Upper lobe of left lung (tissue), 4 donors: ENCODE data around the gene CXCR4.

Experiments used
- EP300 ChIP-seq, 4 donors: sonication (generic); formaldehyde crosslinking; IDR thresholded peaks; one replicate each; pipeline ENCODE4 v1.5.1; 2017; ENCODE audit warnings: antibody characterized with exemption in 4 of 4, control low read depth in 2 of 4
- POLR2A ChIP-seq, 4 donors: fragments of 450-650 bp; IDR thresholded peaks; one replicate each; pipeline ENCODE4 v1.5.1; 2016 to 2017; ENCODE audit warnings: antibody characterized with exemption in 4 of 4, mild to moderate bottlenecking in 2 of 4
- POLR2AphosphoS5 ChIP-seq, 2 donors: sonication (generic); formaldehyde crosslinking; IDR thresholded peaks; one replicate each; pipeline ENCODE4 v1.5.1; 2017; ENCODE audit warnings: antibody characterized with exemption in 2 of 2
- TF ChIP-seq, protein P1 (sequence below), 6 experiments: fragments of 450-650 bp in 4 of 6; fragments of 200-600 bp in 2 of 6; sonication (generic) in 2 of 6; IDR thresholded peaks; one replicate each; pipeline ENCODE4 v1.5.1; 2016 to 2019; ENCODE audit warnings: antibody characterized with exemption in 6 of 6

GRCh38 chr2:136132825-136133155 is 14.8 kb upstream of the CXCR4 start:
- TF ChIP-seq POLR2A (IDR thresholded peaks at IDR 0.05) (no peak), EP300 (IDR thresholded peaks at IDR 0.05) (no peak), POLR2AphosphoS5 (IDR thresholded peaks at IDR 0.05) (no peak)
- TF ChIP-seq, protein P1, sequence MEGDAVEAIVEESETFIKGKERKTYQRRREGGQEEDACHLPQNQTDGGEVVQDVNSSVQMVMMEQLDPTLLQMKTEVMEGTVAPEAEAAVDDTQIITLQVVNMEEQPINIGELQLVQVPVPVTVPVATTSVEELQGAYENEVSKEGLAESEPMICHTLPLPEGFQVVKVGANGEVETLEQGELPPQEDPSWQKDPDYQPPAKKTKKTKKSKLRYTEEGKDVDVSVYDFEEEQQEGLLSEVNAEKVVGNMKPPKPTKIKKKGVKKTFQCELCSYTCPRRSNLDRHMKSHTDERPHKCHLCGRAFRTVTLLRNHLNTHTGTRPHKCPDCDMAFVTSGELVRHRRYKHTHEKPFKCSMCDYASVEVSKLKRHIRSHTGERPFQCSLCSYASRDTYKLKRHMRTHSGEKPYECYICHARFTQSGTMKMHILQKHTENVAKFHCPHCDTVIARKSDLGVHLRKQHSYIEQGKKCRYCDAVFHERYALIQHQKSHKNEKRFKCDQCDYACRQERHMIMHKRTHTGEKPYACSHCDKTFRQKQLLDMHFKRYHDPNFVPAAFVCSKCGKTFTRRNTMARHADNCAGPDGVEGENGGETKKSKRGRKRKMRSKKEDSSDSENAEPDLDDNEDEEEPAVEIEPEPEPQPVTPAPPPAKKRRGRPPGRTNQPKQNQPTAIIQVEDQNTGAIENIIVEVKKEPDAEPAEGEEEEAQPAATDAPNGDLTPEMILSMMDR (IDR thresholded peaks at IDR 0.05): no peak
